BE2C (cell line): ENCODE results near the gene CDH13.

Experiments used
- DNase-seq: peaks from one replicate; pipeline ENCODE4 v3.0.0-alpha.2; 2020
- H3K27me3 ChIP-seq: fragments of 250-450 bp; sonication (Bioruptor Pico); 2 replicates; pipeline ENCODE4 v1.5.1; 2020; ENCODE audit warnings: mild to moderate bottlenecking
- H3K36me3 ChIP-seq: fragments of 250-450 bp; sonication (Bioruptor Pico); 2 replicates; pipeline ENCODE4 v1.5.1; 2020; ENCODE audit warnings: mild to moderate bottlenecking
- H3K4me1 ChIP-seq: fragments of 250-450 bp; sonication (Bioruptor Pico); 2 replicates; pipeline ENCODE4 v1.5.1; 2020
- H3K4me3 ChIP-seq: 2 replicates; pipeline ENCODE4 v1.5.1; 2011; ENCODE audit warnings: low read depth, low read length
- H3K9me3 ChIP-seq: fragments of 250-450 bp; sonication (Bioruptor Pico); 2 replicates; pipeline ENCODE4 v1.5.1; 2020
- CTCF ChIP-seq: IDR thresholded peaks from 2 replicates; pipeline ENCODE4 v1.5.1; 2012; ENCODE audit warnings: mild to moderate bottlenecking, low read depth, low read length

CDH13 gene

GRCh38 chr16:82681592-82681991 lies 54.8 kb downstream of the CDH13 start:
- H3K36me3 ChIP-seq = no peaks in the 10 kb centered on the region
- H3K4me1 ChIP-seq = no peaks in the 10 kb centered on the region
- H3K27me3 ChIP-seq = no peaks in the 10 kb centered on the region
- no peak for DNase-seq
- TF ChIP-seq CTCF = no peak
- H3K4me3 ChIP-seq = no peak overlapping the region
- no peaks in the 10 kb centered on the region; the same call in none of the 2 replicates for H3K9me3 ChIP-seq

- DNase-seq = no peak
- H3K27me3 ChIP-seq = no peaks in the 10 kb centered on the region
- no peaks in the 10 kb centered on the region; the same call in none of the 2 replicates for H3K9me3 ChIP-seq
- no peak overlapping the region for H3K4me3 ChIP-seq
- no peaks in the 10 kb centered on the region for H3K4me1 ChIP-seq
- no peaks in the 10 kb centered on the region for H3K36me3 ChIP-seq
- no peak for TF ChIP-seq CTCF
Measured at GRCh38 chr16:82682767-82683166, 56.0 kb downstream of the CDH13 start.

- H3K36me3 ChIP-seq = no peaks in the 10 kb centered on the region
- no peaks in the 10 kb centered on the region for H3K4me1 ChIP-seq
- TF ChIP-seq CTCF = no peak
- H3K9me3 ChIP-seq = no peaks in the 10 kb centered on the region
- H3K27me3 ChIP-seq = no peaks in the 10 kb centered on the region
- no peak overlapping the region for H3K4me3 ChIP-seq
- no peak for DNase-seq
Measured at GRCh38 chr16:82684256-82684655, 57.5 kb downstream of the CDH13 start.

- Histone ChIP-seq H3K4me1 (no peaks in the 10 kb centered on the region), H3K27me3 (no peaks in the 10 kb centered on the region), H3K4me3 (no peak overlapping the region), H3K9me3 (no peaks in the 10 kb centered on the region), H3K36me3 (no peaks in the 10 kb centered on the region)
- TF ChIP-seq CTCF = no peak
- no peak for DNase-seq
Measured at GRCh38 chr16:82685526-82685925, 58.8 kb downstream of the CDH13 start.

- no peak for TF ChIP-seq CTCF
- Histone ChIP-seq H3K27me3 (no peaks in the 10 kb centered on the region), H3K4me1 (no peaks in the 10 kb centered on the region), H3K9me3 (no peaks in the 10 kb centered on the region; the same call in 1 of the 2 replicates), H3K36me3 (no peaks in the 10 kb centered on the region), H3K4me3 (no peak overlapping the region)
- DNase-seq = no peak
Measured at GRCh38 chr16:82694239-82694874, 67.6 kb downstream of the CDH13 start.

- no peak for DNase-seq
- no peaks in the 10 kb centered on the region for H3K4me1 ChIP-seq
- no peaks in the 10 kb centered on the region for H3K36me3 ChIP-seq
- no peaks in the 10 kb centered on the region; the same call in 1 of the 2 replicates for H3K9me3 ChIP-seq
- H3K27me3 ChIP-seq = no peaks in the 10 kb centered on the region
- no peak for TF ChIP-seq CTCF
- no peak overlapping the region for H3K4me3 ChIP-seq
Measured at GRCh38 chr16:82695806-82696205, 69.0 kb downstream of the CDH13 start.
